ENCODE measurements around the gene ZFYVE26.
"Not testable (repeated sequence)": the region's sequence is repeated elsewhere in the genome, so short reads cannot be mapped to it uniquely, and the experiment has no call there.

ZFYVE26 gene

GRCh38 chr14:67717048-67717447 is 99.3 kb downstream of the ZFYVE26 start:
- no peak for DNase-seq (ENCODE audit: low read depth in 1 of 2, low spot score in 1 of 2)

- no peak for DNase-seq (ENCODE audit: low read depth in 1 of 2, low spot score in 1 of 2)
Observed at GRCh38 chr14:67710209-67710608, 106.2 kb downstream of the ZFYVE26 start.

- not testable (repeated sequence) for DNase-seq (ENCODE audit: low read depth in 1 of 2, low spot score in 1 of 2)
Observed at GRCh38 chr14:67709796-67710195, 106.6 kb downstream of the ZFYVE26 start.

- not testable (repeated sequence) for DNase-seq (ENCODE audit: low read depth in 1 of 2, low spot score in 1 of 2)
Observed at GRCh38 chr14:67709346-67709745, 107.0 kb downstream of the ZFYVE26 start.

GRCh38 chr14:67705211-67705610 is 111.2 kb downstream of the ZFYVE26 start:
- no peak for DNase-seq (ENCODE audit: low read depth in 1 of 2, low spot score in 1 of 2)

GRCh38 chr14:67704484-67705089 is 111.8 kb downstream of the ZFYVE26 start:
- no peak for DNase-seq (ENCODE audit: low read depth in 1 of 2, low spot score in 1 of 2)

GRCh38 chr14:67703997-67704396 is 112.4 kb downstream of the ZFYVE26 start:
- no peak for DNase-seq (ENCODE audit: low read depth in 1 of 2, low spot score in 1 of 2)

- DNase-seq (ENCODE audit: low read depth in 1 of 2, low spot score in 1 of 2) = not testable (repeated sequence)
Observed at GRCh38 chr14:67701492-67701891, 114.9 kb downstream of the ZFYVE26 start, which contains the start of gene RDH12. Gene RDH12, plus strand, starts transcription at chr14:67701886. Its CDS starts 20,757 bp downstream, at chr14:67722643.

GRCh38 chr14:67698179-67698578 is 118.2 kb downstream of the ZFYVE26 start:
- no peak for DNase-seq (ENCODE audit: low read depth in 1 of 2, low spot score in 1 of 2)

- DNase-seq (ENCODE audit: low read depth in 1 of 2, low spot score in 1 of 2) = no peak
Observed at GRCh38 chr14:67697006-67697405, 119.4 kb downstream of the ZFYVE26 start.
